Measurements from ENCODE around the gene PLXDC2. TPM values are rescaled to one million over a fixed set of nuclear protein-coding genes. Genes with fewer than 3 reads are reported as not detected.

Gene PLXDC2
- total and polyA plus RNA-seq, 10 of the 15 experiments (the other 5 are each of a cell fraction or from before 2014, with no cell fraction given) = 0.05 to 1.8 (median 0.14) TPM; not detected in 2

GRCh38 chr10:19968745-19969144 lies 152.5 kb downstream of the PLXDC2 start:
- POLR2A ChIA-PET = interaction anchor here (0.6 to 1.1 kb wide), 3 partner anchors 10 to 371 kb away, joined by 4 to 6 read pairs (median 4); no protein-coding TSS in a partner anchor
- in situ Hi-C loops (cut with MboI) = no loop called here
- DNase-seq (ENCODE audit: low read depth, low spot score) = no peak

GRCh38 chr10:19970256-19970655 lies 154.0 kb downstream of the PLXDC2 start:
- ATAC-seq = no peak
- CTCF ChIA-PET = interaction anchor here (1.6 kb wide), 1 partner anchor 12 kb away, joined by 3 read pairs; no protein-coding TSS in a partner anchor
- POLR2A ChIA-PET = interaction anchor here (1.6 kb wide), 1 partner anchor 35 kb away, joined by 3 read pairs; no protein-coding TSS in a partner anchor
- Histone ChIP-seq H3K4me1 (ENCODE audit: control insufficient read depth, insufficient read depth, low read length) (no peaks in the 10 kb centered on the region), H3K79me2 (ENCODE audit: control insufficient read depth, insufficient read depth, low read length) (no peaks in the 10 kb centered on the region), H3K4me2 (ENCODE audit: control insufficient read depth, insufficient read depth) (no peak overlapping the region), H2AFZ (ENCODE audit: control insufficient read depth, low read depth, low read length) (no peak overlapping the region), H3K4me3 (no peak overlapping the region), H3K9me3 (replicated peaks; ENCODE audit: control insufficient read depth, insufficient read depth, low read length) (no peaks in the 10 kb centered on the region), H3K27me3 (replicated peaks in 1 of 2; ENCODE audit: control insufficient read depth in 2 of 2, insufficient read depth in 2 of 2, low read length in 1 of 2) (no peaks in the 10 kb centered on the region), H3K36me3 (ENCODE audit: control insufficient read depth in 2 of 2, insufficient read depth in 2 of 2, low read length in 1 of 2) (no peaks in the 10 kb centered on the region), H3K9ac (ENCODE audit: control insufficient read depth, insufficient read depth, low read length) (no peak overlapping the region), H4K20me1 (ENCODE audit: control insufficient read depth, insufficient read depth) (no peaks in the 10 kb centered on the region), H3K27ac (ENCODE audit: control insufficient read depth, insufficient read depth) (no peak overlapping the region)
- 17% methylated on average over 2 of the region's 2 CpGs for WGBS (ENCODE audit: insufficient coverage, insufficient replicate concordance, low lambda C conversion rate, missing lambda C conversion rate)
- FAIRE-seq = no peak
- SMC1A ChIA-PET (ENCODE audit: uncharacterized antibody, unreplicated experiment) = interaction anchor here (6.9 kb wide), 1 partner anchor 10 kb away, joined by 44 read pairs; no protein-coding TSS in a partner anchor
- in situ Hi-C loops (cut with MboI) = no loop called here
- no peak for DNase-seq (ENCODE audit: low read depth, low spot score)
- RAD21 ChIA-PET (ENCODE audit: unreplicated experiment) = interaction anchor here (1.6 kb wide), 1 partner anchor 11 kb away, joined by 5 read pairs; no protein-coding TSS in a partner anchor
- BruUV-seq (replicated peaks) = no TSS peak
- intact Hi-C loops (cut with micrococcal nuclease; ENCODE audit: unreplicated experiment) = no loop called here
- TF ChIP-seq ASH2L (IDR thresholded peaks at IDR 0.05; ENCODE audit: borderline replicate concordance, low read depth) = no peak
- TF ChIP-seq BCL11A (IDR thresholded peaks at IDR 0.05; ENCODE audit: low read depth, low read length) = no peak
- TF ChIP-seq NFXL1 (IDR thresholded peaks at IDR 0.05; ENCODE audit: borderline replicate concordance) = no peak
- TF ChIP-seq BCL3 (IDR thresholded peaks at IDR 0.05; ENCODE audit: borderline replicate concordance, insufficient read depth, low read depth, low read length, poor library complexity, severe bottlenecking) = no peak
- no peak for TF ChIP-seq STAT1 (conservative IDR thresholded peaks at IDR 0.05)
- TF ChIP-seq YBX1 (IDR thresholded peaks at IDR 0.05) = no peak
- no peak for TF ChIP-seq RFX5 (IDR thresholded peaks at IDR 0.05; ENCODE audit: low read depth, low read length)
- TF ChIP-seq PKNOX1 (IDR thresholded peaks at IDR 0.05) = no peak
- no peak for TF ChIP-seq ZBTB4 (CRISPR knock-in tag; IDR thresholded peaks at IDR 0.05)
- TF ChIP-seq CHD2 (IDR thresholded peaks at IDR 0.05; ENCODE audit: borderline replicate concordance, low read depth, low read length) = no peak
- TF ChIP-seq HCFC1 (IDR thresholded peaks at IDR 0.05; ENCODE audit: low read length) = no peak

More at GRCh38 chr10:19968745-19969144, 152.5 kb downstream of the PLXDC2 start:
- Histone ChIP-seq H3K27me3 (replicated peaks in 1 of 2; ENCODE audit: control insufficient read depth in 2 of 2, insufficient read depth in 2 of 2, low read length in 1 of 2) (no peaks in the 10 kb centered on the region), H3K4me2 (ENCODE audit: control insufficient read depth, insufficient read depth) (no peak overlapping the region), H3K79me2 (ENCODE audit: control insufficient read depth, insufficient read depth, low read length) (no peaks in the 10 kb centered on the region), H3K9me3 (replicated peaks; ENCODE audit: control insufficient read depth, insufficient read depth, low read length) (no peaks in the 10 kb centered on the region), H2AFZ (ENCODE audit: control insufficient read depth, low read depth, low read length) (no peak overlapping the region), H3K27ac (ENCODE audit: control insufficient read depth, insufficient read depth) (no peak overlapping the region), H3K4me1 (ENCODE audit: control insufficient read depth, insufficient read depth, low read length) (no peaks in the 10 kb centered on the region), H3K4me3 (no peak overlapping the region), H4K20me1 (ENCODE audit: control insufficient read depth, insufficient read depth) (no peaks in the 10 kb centered on the region), H3K36me3 (ENCODE audit: control insufficient read depth in 2 of 2, insufficient read depth in 2 of 2, low read length in 1 of 2) (no peaks in the 10 kb centered on the region), H3K9ac (ENCODE audit: control insufficient read depth, insufficient read depth, low read length) (no peak overlapping the region)
- ChIA-PET CTCF (interaction anchor here (1.5 kb wide), 1 partner anchor 13 kb away, joined by 3 read pairs; no protein-coding TSS in a partner anchor), SMC1A (ENCODE audit: uncharacterized antibody, unreplicated experiment) (interaction anchor here (1.2 kb wide), 2 partner anchors 10 to 15 kb away, joined by 3 to 7 read pairs; no protein-coding TSS in a partner anchor), RAD21 (ENCODE audit: unreplicated experiment) (no interaction called here)
- ATAC-seq = no peak
- FAIRE-seq = no peak
- TF ChIP-seq CEBPB (IDR thresholded peaks at IDR 0.05; ENCODE audit: borderline replicate concordance in 1 of 2, low read depth in 2 of 2, low read length in 2 of 2) = no peak
- TF ChIP-seq ZZZ3 (IDR thresholded peaks at IDR 0.05; ENCODE audit: control insufficient read depth, insufficient read length, low read depth) = no peak
- no peak for TF ChIP-seq SMC3 (IDR thresholded peaks at IDR 0.05; ENCODE audit: borderline replicate concordance, low read length)
- BruUV-seq (replicated peaks) = no TSS peak
- intact Hi-C loops (cut with micrococcal nuclease; ENCODE audit: unreplicated experiment) = no loop called here
